ENCODE data around the gene MIX23. TPM values are rescaled to one million over a fixed set of nuclear protein-coding genes. Genes with fewer than 3 reads are reported as not detected.

Gene MIX23
- polyA plus RNA-seq (2013, experiment 1 of 2) = 45.6 TPM
- polyA plus RNA-seq (2013, experiment 2 of 2) = 45.7 TPM

DNA sequence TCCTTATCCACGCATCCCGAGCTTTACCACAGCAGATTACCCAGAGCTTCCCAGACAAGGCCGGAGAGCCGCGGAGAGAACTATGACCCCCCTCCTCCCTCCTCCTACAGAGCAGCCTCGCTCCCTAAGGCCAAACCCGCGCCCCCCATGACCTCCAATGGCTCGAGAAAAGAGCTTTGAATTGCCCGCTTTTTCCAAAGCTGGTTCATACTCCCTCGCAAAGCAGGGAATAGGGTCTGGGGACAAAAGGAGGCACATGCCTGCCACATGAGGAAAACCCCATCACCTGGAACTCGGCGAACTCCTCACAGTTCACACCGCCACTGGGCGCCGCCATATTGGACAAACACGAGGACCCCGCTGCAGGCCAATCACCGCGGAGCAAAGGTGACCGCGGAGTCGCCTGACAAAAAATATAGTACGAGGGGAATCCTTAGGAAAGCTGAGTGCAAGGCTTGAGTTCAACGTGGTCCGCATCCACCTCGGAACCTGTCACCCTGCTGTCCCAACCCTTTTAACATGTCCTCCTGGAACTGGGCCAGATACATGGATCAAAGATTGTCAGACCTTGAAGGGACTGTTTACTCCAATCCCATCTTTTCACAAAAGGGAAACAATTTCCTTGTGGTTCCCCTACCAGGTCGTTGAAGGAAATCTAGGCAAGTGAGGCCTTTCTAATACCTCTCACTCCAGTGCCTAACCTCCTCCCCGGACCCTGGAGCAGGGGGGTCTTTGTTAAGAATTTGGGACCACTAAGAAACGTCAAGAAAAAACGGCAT, at the start of gene MIX23:
MIX23 (minus strand) TSS at position 344 of the 779 bp plus-strand sequence; CDS start at position 337, 7 bp downstream.
- peak within 1 kb of the TSS; percentile 59 for H2BK5ac ChIP-seq (ENCODE audit: low read length)
- DNase-seq (ENCODE audit: low spot score) = peak; percentile 80
- peak within 1 kb of the TSS; percentile 79 for H3K4me2 ChIP-seq (ENCODE audit: insufficient read depth, low read length, poor library complexity, severe bottlenecking)
- no peak within 1 kb of the TSS for H3K4ac ChIP-seq (ENCODE audit: low read length)
- no peaks in the 10 kb centered on the region for H3K9me3 ChIP-seq (replicated peaks in 1 of 2; ENCODE audit: control insufficient read depth in 2 of 2, insufficient read depth in 1 of 2, low read depth in 1 of 2, low read length in 2 of 2)
- H3K36me3 ChIP-seq (replicated peaks in 1 of 2; ENCODE audit: control insufficient read depth in 2 of 2, insufficient read depth in 2 of 2, low read length in 2 of 2) = peaks cover 0 to 17% of the 10 kb centered on the region in 2 donors
- H2BK12ac ChIP-seq (ENCODE audit: low read length) = no peak within 1 kb of the TSS
- H4K91ac ChIP-seq (ENCODE audit: low read depth, low read length, poor library complexity) = no peak within 1 kb of the TSS
- H2AFZ ChIP-seq (ENCODE audit: low read length) = peak within 1 kb of the TSS; percentile 98
- peak within 1 kb of the TSS; percentile 83 for H3K9ac ChIP-seq (ENCODE audit: low read depth, low read length, poor library complexity)
- H3K14ac ChIP-seq (ENCODE audit: low read length) = no peak within 1 kb of the TSS
- peak within 1 kb of the TSS; percentile 57 for H3K27ac ChIP-seq (replicated peaks; ENCODE audit: low read length)
- peaks cover 0 to 2% (median 0%) of the 10 kb centered on the region in 3 experiments for H3K27me3 ChIP-seq (ENCODE audit: control insufficient read depth in 3 of 3, insufficient read depth in 3 of 3, low read depth in 1 of 3, low read length in 3 of 3)
- no CpG with 5 or more reads among the region's 31 CpGs for WGBS, 2 donors (ENCODE audit: extremely low coverage in 2 of 2, insufficient read length in 2 of 2, insufficient replicate concordance in 1 of 2)
- no peak within 1 kb of the TSS for H4K8ac ChIP-seq (ENCODE audit: low read depth, low read length)
- H3K4me3 ChIP-seq (ENCODE audit: low read length in 2 of 2) = peak within 1 kb of the TSS; percentile 80 to 87
- no peak within 1 kb of the TSS for H2BK120ac ChIP-seq (ENCODE audit: low read depth, low read length)
- peaks cover 3 to 6% of the 10 kb centered on the region in 2 donors for H3K4me1 ChIP-seq (ENCODE audit: control insufficient read depth in 2 of 2, insufficient read depth in 1 of 2, low read depth in 1 of 2, low read length in 2 of 2)
- no peak within 1 kb of the TSS for H2AK5ac ChIP-seq (ENCODE audit: low read depth, low read length)
- H3K23ac ChIP-seq (ENCODE audit: low read depth, low read length, poor library complexity) = peak within 1 kb of the TSS; percentile 99
- H3K18ac ChIP-seq (ENCODE audit: low read length) = peak within 1 kb of the TSS; percentile 86
- no peak within 1 kb of the TSS for H2BK15ac ChIP-seq (ENCODE audit: low read length)
- H3K79me1 ChIP-seq (ENCODE audit: low read depth, low read length) = no peaks in the 10 kb centered on the region

DNA sequence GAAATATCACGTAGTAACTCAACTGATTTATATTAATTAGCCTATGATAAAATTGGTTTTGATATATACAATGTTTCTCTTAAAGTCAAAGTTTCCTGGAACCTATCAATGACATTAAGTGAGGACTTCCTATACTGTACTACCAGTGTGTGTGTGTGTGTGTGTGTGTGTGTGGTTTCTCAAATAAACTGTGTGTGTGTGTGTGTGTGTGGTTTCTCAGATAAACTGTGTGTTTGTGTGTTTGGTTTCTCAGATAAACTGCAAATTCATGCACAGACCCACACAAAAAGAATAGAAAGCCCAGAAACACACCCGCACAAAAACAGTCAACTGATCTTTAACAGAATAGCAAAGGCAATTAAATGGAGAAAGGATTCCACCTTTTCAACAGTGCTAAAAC, 47.3 kb upstream of the MIX23 start:
- Histone ChIP-seq H2AK5ac (ENCODE audit: low read depth, low read length) (no peak overlapping the region), H3K9ac (ENCODE audit: low read depth, low read length, poor library complexity) (no peak overlapping the region), H3K4me2 (ENCODE audit: insufficient read depth, low read length, poor library complexity, severe bottlenecking) (no peak overlapping the region), H3K4ac (ENCODE audit: low read length) (no peak overlapping the region), H2BK12ac (ENCODE audit: low read length) (no peak overlapping the region), H3K79me1 (ENCODE audit: low read depth, low read length) (no peaks in the 10 kb centered on the region), H3K27me3 (ENCODE audit: control insufficient read depth in 3 of 3, insufficient read depth in 3 of 3, low read depth in 1 of 3, low read length in 3 of 3) (no peaks in the 10 kb centered on the region), H3K4me3 (ENCODE audit: low read length in 2 of 2) (no peak overlapping the region), H3K18ac (ENCODE audit: low read length) (no peak overlapping the region), H3K4me1 (ENCODE audit: control insufficient read depth in 2 of 2, insufficient read depth in 1 of 2, low read depth in 1 of 2, low read length in 2 of 2) (no peaks in the 10 kb centered on the region), H2AFZ (ENCODE audit: low read length) (no peak overlapping the region), H3K9me3 (replicated peaks in 1 of 2; ENCODE audit: control insufficient read depth in 2 of 2, insufficient read depth in 1 of 2, low read depth in 1 of 2, low read length in 2 of 2) (no peaks in the 10 kb centered on the region), H3K23ac (ENCODE audit: low read depth, low read length, poor library complexity) (no peak overlapping the region), H3K36me3 (replicated peaks in 1 of 2; ENCODE audit: control insufficient read depth in 2 of 2, insufficient read depth in 2 of 2, low read length in 2 of 2) (peaks cover 15 to 98% of the 10 kb centered on the region in 2 donors), H2BK15ac (ENCODE audit: low read length) (no peak overlapping the region), H2BK120ac (ENCODE audit: low read depth, low read length) (no peak overlapping the region), H3K14ac (ENCODE audit: low read length) (no peak overlapping the region), H4K8ac (ENCODE audit: low read depth, low read length) (no peak overlapping the region), H2BK5ac (ENCODE audit: low read length) (no peak overlapping the region), H4K91ac (ENCODE audit: low read depth, low read length, poor library complexity) (no peak overlapping the region), H3K27ac (replicated peaks; ENCODE audit: low read length) (no peak overlapping the region)
- DNase-seq (ENCODE audit: low spot score) = no peak
- no CpG with 5 or more reads among the region's 2 CpGs for WGBS, 2 donors (ENCODE audit: extremely low coverage in 2 of 2, insufficient read length in 2 of 2, insufficient replicate concordance in 1 of 2)

DNA sequence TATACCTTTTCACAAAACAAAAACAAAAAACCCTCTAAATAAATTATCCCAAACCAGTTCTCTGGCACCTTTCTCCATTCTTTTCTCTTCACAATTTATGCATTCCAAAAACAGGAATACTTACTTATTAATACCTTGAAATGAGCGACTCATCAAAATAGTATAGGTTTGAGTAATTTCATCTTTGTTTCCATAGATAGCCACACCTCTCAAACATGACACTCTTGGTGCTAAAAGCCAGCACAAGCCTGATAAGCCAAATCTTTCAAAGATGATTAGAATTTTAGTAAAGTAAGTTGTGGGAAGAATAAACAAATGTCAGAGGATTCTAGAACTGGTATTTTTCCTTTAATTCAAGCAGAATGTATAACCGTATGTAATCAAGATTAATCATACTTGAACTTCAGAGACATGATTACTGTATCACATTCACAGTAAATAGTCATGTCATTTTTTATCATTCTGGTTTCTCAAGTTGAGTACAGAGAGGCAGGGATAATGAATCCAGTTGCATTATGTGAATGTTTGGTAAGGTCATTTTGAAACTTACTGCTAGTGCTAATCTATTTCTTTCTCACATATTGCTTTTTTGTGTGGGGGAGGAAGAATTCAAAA, 44.9 kb upstream of the MIX23 start:
- no peak overlapping the region for H2BK15ac ChIP-seq (ENCODE audit: low read length)
- H3K14ac ChIP-seq (ENCODE audit: low read length) = no peak overlapping the region
- H2BK5ac ChIP-seq (ENCODE audit: low read length) = no peak overlapping the region
- no peak overlapping the region for H3K18ac ChIP-seq (ENCODE audit: low read length)
- no peak overlapping the region for H2BK120ac ChIP-seq (ENCODE audit: low read depth, low read length)
- H3K79me1 ChIP-seq (ENCODE audit: low read depth, low read length) = no peaks in the 10 kb centered on the region
- H3K27me3 ChIP-seq (ENCODE audit: control insufficient read depth in 3 of 3, insufficient read depth in 3 of 3, low read depth in 1 of 3, low read length in 3 of 3) = no peaks in the 10 kb centered on the region
- no peaks in the 10 kb centered on the region for H3K9me3 ChIP-seq (replicated peaks in 1 of 2; ENCODE audit: control insufficient read depth in 2 of 2, insufficient read depth in 1 of 2, low read depth in 1 of 2, low read length in 2 of 2)
- no peak overlapping the region for H4K8ac ChIP-seq (ENCODE audit: low read depth, low read length)
- WGBS, 2 donors (ENCODE audit: extremely low coverage in 2 of 2, insufficient read length in 2 of 2, insufficient replicate concordance in 1 of 2) = no CpG with 5 or more reads among the region's 2 CpGs
- no peak overlapping the region for H3K4me3 ChIP-seq (ENCODE audit: low read length in 2 of 2)
- no peak overlapping the region for H3K27ac ChIP-seq (replicated peaks; ENCODE audit: low read length)
- DNase-seq (ENCODE audit: low spot score) = no peak
- H2AFZ ChIP-seq (ENCODE audit: low read length) = no peak overlapping the region
- H3K9ac ChIP-seq (ENCODE audit: low read depth, low read length, poor library complexity) = no peak overlapping the region
- H2AK5ac ChIP-seq (ENCODE audit: low read depth, low read length) = no peak overlapping the region
- no peaks in the 10 kb centered on the region for H3K4me1 ChIP-seq (ENCODE audit: control insufficient read depth in 2 of 2, insufficient read depth in 1 of 2, low read depth in 1 of 2, low read length in 2 of 2)
- no peak overlapping the region for H3K4me2 ChIP-seq (ENCODE audit: insufficient read depth, low read length, poor library complexity, severe bottlenecking)
- no peak overlapping the region for H3K4ac ChIP-seq (ENCODE audit: low read length)
- H3K23ac ChIP-seq (ENCODE audit: low read depth, low read length, poor library complexity) = no peak overlapping the region
- peaks cover 16 to 100% of the 10 kb centered on the region in 2 donors for H3K36me3 ChIP-seq (replicated peaks in 1 of 2; ENCODE audit: control insufficient read depth in 2 of 2, insufficient read depth in 2 of 2, low read length in 2 of 2)
- H2BK12ac ChIP-seq (ENCODE audit: low read length) = no peak overlapping the region
- H4K91ac ChIP-seq (ENCODE audit: low read depth, low read length, poor library complexity) = no peak overlapping the region

DNA sequence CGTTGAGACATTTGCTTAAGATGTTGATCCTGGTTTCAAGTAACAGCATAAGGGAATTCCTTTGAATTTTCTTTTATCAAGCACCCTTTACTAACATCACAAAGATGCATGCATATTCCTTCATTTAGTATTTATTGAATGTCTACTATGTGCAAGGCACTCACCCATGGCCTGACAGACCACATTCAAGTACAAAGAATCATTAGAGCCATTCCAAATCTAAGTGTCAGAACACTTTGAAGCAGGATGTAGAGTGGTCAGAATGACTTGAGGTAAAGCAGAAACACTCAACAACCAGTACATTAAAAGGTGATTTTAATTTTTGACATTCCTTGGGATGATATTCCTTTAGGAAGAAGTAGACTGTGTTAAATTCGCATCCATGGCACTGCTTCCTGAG, 38.8 kb upstream of the MIX23 start:
- no peak overlapping the region for H2BK120ac ChIP-seq (ENCODE audit: low read depth, low read length)
- no peak overlapping the region for H3K4ac ChIP-seq (ENCODE audit: low read length)
- no peaks in the 10 kb centered on the region for H3K9me3 ChIP-seq (replicated peaks in 1 of 2; ENCODE audit: control insufficient read depth in 2 of 2, insufficient read depth in 1 of 2, low read depth in 1 of 2, low read length in 2 of 2)
- H3K27ac ChIP-seq (replicated peaks; ENCODE audit: low read length) = no peak overlapping the region
- no peak overlapping the region for H3K18ac ChIP-seq (ENCODE audit: low read length)
- H2BK5ac ChIP-seq (ENCODE audit: low read length) = no peak overlapping the region
- no peak overlapping the region for H2AFZ ChIP-seq (ENCODE audit: low read length)
- H3K27me3 ChIP-seq (ENCODE audit: control insufficient read depth in 3 of 3, insufficient read depth in 3 of 3, low read depth in 1 of 3, low read length in 3 of 3) = no peaks in the 10 kb centered on the region
- H4K8ac ChIP-seq (ENCODE audit: low read depth, low read length) = no peak overlapping the region
- H3K9ac ChIP-seq (ENCODE audit: low read depth, low read length, poor library complexity) = no peak overlapping the region
- H3K4me2 ChIP-seq (ENCODE audit: insufficient read depth, low read length, poor library complexity, severe bottlenecking) = no peak overlapping the region
- H2BK12ac ChIP-seq (ENCODE audit: low read length) = no peak overlapping the region
- H3K14ac ChIP-seq (ENCODE audit: low read length) = no peak overlapping the region
- no peak overlapping the region for H2AK5ac ChIP-seq (ENCODE audit: low read depth, low read length)
- peaks cover 4% of the 10 kb centered on the region for H3K79me1 ChIP-seq (ENCODE audit: low read depth, low read length)
- H2BK15ac ChIP-seq (ENCODE audit: low read length) = no peak overlapping the region
- no CpG with 5 or more reads among the region's 2 CpGs for WGBS, 2 donors (ENCODE audit: extremely low coverage in 2 of 2, insufficient read length in 2 of 2, insufficient replicate concordance in 1 of 2)
- no peak overlapping the region for H3K23ac ChIP-seq (ENCODE audit: low read depth, low read length, poor library complexity)
- peaks cover 0 to 3% of the 10 kb centered on the region in 2 donors for H3K4me1 ChIP-seq (ENCODE audit: control insufficient read depth in 2 of 2, insufficient read depth in 1 of 2, low read depth in 1 of 2, low read length in 2 of 2)
- DNase-seq (ENCODE audit: low spot score) = no peak
- H4K91ac ChIP-seq (ENCODE audit: low read depth, low read length, poor library complexity) = no peak overlapping the region
- H3K4me3 ChIP-seq (ENCODE audit: low read length in 2 of 2) = no peak overlapping the region
- peaks cover 12 to 72% of the 10 kb centered on the region in 2 donors for H3K36me3 ChIP-seq (replicated peaks in 1 of 2; ENCODE audit: control insufficient read depth in 2 of 2, insufficient read depth in 2 of 2, low read length in 2 of 2)
